GM21786 (cell line): ENCODE measurements around the gene ADCY4.

ENCODE experiments used
- ATAC-seq: cut with Tn5 transposase; IDR thresholded peaks from one replicate; pipeline ENCODE4 v1.9.1; 2021; ENCODE audit not compliant: unreplicated experiment

ADCY4 gene

DNA sequence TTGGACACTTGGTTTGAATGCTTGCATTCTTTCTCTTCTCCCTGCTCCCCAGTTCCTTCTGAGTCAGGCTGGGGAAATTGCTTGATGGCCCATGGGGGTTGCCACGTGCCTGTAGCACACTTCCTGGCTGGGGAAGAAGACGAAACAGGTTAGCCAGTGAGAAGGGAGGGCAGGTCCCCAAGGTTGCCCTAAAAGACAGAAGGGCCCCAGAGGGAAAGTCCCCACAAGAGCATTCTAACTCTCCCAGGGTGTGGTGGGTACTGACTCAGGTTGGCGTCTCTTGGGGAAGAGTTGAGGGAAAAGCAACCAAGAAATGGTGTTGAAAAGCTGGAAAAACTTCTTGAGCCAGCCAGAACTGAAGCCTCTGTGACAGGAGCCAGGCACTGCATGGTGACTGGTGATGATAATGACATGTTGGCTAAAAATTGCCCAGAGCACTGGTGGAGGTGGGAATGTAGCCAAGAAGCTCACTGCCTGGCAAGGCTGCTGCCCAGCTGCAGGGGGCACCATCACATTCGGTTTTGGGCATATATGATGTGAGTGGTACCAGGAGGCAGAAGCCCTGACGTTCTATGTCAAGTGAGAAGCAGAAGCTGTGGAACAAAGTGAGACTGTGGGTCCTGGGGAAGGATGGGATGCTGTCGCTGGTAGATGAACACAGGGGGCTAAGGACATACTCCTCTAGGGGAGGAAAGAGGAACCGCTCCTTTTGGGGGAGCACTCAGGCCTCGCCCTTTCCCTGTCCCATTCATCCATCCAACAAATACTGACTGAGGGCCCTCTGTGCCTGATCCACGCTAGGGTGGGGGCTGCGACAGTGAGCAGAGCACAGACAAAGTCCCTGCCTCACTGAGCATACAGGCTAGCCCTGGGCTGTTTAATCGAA, 55.3 kb downstream of the ADCY4 start:
- ATAC-seq: peak; percentile 81

DNA sequence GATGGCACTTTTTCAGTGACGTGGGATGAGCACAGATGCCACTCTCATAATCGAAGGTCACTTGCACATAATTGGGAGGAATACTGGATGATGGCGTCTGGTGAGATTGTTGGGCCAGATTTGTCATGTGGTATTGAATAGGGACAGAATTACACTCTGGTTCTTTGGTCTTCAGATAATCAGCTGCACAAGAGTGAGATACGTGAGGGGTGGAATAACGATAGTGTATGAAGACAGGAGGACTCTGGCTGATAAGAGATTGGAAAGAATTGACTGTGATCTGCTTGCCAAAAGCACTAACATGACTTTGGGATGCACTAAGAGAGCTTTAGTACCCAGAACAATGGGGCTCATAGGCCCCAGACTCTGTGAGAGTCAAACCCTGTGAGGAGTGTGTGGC, 56.4 kb downstream of the ADCY4 start:
- no peak for ATAC-seq

GRCh38 chr14:24277606-24278321, 57.1 kb downstream of the ADCY4 start:
- no peak for ATAC-seq

GRCh38 chr14:24277071-24277470, 57.8 kb downstream of the ADCY4 start:
- ATAC-seq: no peak

- ATAC-seq: peak; percentile 51
These were observed 60.7 kb downstream of the ADCY4 start for GRCh38 chr14:24274101-24274543.

GRCh38 chr14:24273422-24273998, 61.4 kb downstream of the ADCY4 start:
- no peak for ATAC-seq

DNA sequence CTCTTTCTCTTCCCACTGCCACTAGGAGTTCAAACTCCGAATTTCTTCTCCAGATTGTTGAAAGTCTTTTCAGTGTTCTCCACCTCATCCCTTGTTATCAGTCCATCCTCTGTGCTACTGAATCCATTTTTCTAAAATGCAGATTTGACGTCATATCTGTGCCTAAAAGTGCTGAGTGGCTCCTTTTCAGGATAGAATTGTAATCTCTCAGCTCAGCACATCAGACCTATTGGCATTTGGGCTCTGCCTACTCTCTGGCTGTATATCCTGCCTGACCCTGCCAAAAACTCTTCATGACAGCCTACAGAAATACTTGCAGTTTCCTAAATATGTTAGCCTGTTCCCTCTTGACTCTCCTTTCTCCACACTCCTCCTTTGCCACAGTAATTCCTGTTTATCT, 62.4 kb downstream of the ADCY4 start:
- no peak for ATAC-seq

GRCh38 chr14:24271834-24272263, 63.0 kb downstream of the ADCY4 start:
- ATAC-seq: no peak

GRCh38 chr14:24271134-24271833, 63.6 kb downstream of the ADCY4 start, which contains the start of gene RABGGTA:
Gene RABGGTA, minus strand, starts transcription at chr14:24271597. Its CDS starts 482 bp downstream, at chr14:24271115.
- peak; percentile 82 for ATAC-seq

DNA sequence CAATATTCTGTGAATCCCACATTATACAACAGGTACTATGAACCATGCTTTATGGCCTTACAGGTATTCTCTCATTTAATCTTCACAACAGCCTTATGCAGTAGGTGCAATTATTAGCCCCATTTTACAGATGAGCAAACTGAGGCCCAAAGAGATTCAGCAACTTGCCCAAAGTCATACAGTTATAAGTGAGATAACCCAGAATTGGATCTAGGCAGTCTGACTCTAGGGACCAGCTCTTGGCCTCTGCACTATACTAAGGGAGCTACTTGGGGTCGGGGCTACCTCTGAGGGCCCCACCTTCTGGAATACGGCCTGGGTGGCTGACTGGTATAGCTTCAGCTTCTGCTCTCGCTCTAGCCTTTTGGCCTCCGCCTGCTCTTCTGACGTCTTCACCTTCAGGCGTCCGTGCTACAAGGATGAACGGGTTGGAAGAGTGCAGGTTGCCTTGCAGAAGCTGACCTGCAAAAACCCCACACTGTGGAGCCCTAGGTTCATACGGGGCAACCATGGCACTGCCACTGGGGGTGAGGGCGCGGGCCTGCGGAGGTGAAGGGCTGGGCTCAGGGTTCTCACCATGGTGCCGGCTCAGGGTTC, 64.2 kb downstream of the ADCY4 start:
- ATAC-seq: no peak

GRCh38 chr14:24269910-24270536, 64.8 kb downstream of the ADCY4 start:
- no peak for ATAC-seq

DNA sequence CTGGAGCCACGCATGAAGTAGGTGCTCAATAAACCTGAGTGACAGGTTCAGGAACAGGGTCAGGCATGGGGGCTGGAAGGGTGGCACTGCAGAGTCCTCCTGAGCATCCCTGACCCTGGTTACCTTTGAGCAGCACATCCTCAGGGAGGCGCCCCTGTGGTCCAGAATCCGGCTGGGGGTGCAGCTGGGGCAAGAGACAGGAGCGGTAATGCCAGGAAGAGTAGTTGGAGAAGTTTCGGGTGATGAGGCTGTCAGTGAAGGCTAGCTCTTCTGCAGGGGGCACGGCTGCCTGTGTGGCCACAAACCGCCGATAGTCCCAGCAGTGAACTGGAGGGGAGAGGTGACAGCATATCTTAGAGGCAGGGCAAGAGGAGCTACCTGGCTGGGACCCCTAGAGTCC, 65.5 kb downstream of the ADCY4 start:
- ATAC-seq: no peak
